GM19468 (cell line): ENCODE measurements around the gene MPIG6B.

Experiments used
- ATAC-seq: cut with Tn5 transposase; IDR thresholded peaks from one replicate; pipeline ENCODE4 v1.9.1; 2021; ENCODE audit warnings: mild to moderate bottlenecking, moderate library complexity, moderate number of reproducible peaks; ENCODE audit not compliant: unreplicated experiment; ENCODE audit errors: extremely low read depth

Gene MPIG6B

GRCh38 chr6:31723245-31723979 lies at the start of gene MPIG6B:
Gene MPIG6B, plus strand, starts transcription at chr6:31723373. Its CDS starts 11 bp downstream, at chr6:31723384.
- ATAC-seq, result no peak

GRCh38 chr6:31676322-31676903 lies 46.8 kb upstream of the MPIG6B start:
- ATAC-seq, result no peak

- no peak for ATAC-seq
These were observed 46.3 kb upstream of the MPIG6B start for GRCh38 chr6:31676904-31677303.

- no peak for ATAC-seq
These were observed 45.2 kb upstream of the MPIG6B start for GRCh38 chr6:31677955-31678354.

GRCh38 chr6:31680226-31681134 lies 42.7 kb upstream of the MPIG6B start, which contains the start of gene LY6G5C:
Gene LY6G5C, minus strand, starts transcription at chr6:31681067. Its CDS starts 694 bp downstream, at chr6:31680373.
- no peak for ATAC-seq

- ATAC-seq, result no peak
These were observed 42.0 kb upstream of the MPIG6B start for GRCh38 chr6:31681135-31681671.

- ATAC-seq, result no peak
These were observed 39.6 kb upstream of the MPIG6B start for GRCh38 chr6:31683591-31683990.

GRCh38 chr6:31686483-31686882 lies 36.7 kb upstream of the MPIG6B start:
- ATAC-seq, result no peak

GRCh38 chr6:31687321-31687720 lies 35.9 kb upstream of the MPIG6B start:
- no peak for ATAC-seq

- ATAC-seq, result no peak
These were observed 35.1 kb upstream of the MPIG6B start for GRCh38 chr6:31687860-31688693.

- no peak for ATAC-seq
These were observed 33.7 kb upstream of the MPIG6B start for GRCh38 chr6:31689249-31690110.

GRCh38 chr6:31690231-31691077 lies 32.7 kb upstream of the MPIG6B start:
- ATAC-seq, result no peak

GRCh38 chr6:31691078-31691463 lies 32.1 kb upstream of the MPIG6B start:
- ATAC-seq, result no peak

- no peak for ATAC-seq
These were observed 31.5 kb upstream of the MPIG6B start for GRCh38 chr6:31691564-31692108.

- no peak for ATAC-seq
These were observed 30.8 kb upstream of the MPIG6B start for GRCh38 chr6:31692353-31692752.

- ATAC-seq, result no peak
These were observed 30.3 kb upstream of the MPIG6B start for GRCh38 chr6:31692886-31693285.

- no peak for ATAC-seq
These were observed 29.6 kb upstream of the MPIG6B start for GRCh38 chr6:31693535-31693934.

GRCh38 chr6:31697555-31697954 lies 25.6 kb upstream of the MPIG6B start:
- no peak for ATAC-seq
